Omental fat pad (tissue), 4 donors: ENCODE data around the gene MAGI2. TPM values are rescaled to one million over a fixed set of nuclear protein-coding genes. Genes with fewer than 3 reads are reported as not detected.
"Not testable (repeated sequence)": the region's sequence is repeated elsewhere in the genome, so short reads cannot be mapped to it uniquely, and the experiment has no call there.

Experiments
- ATAC-seq: fragments of 150-250 bp; one replicate; pipeline ENCODE4 v1.9.1; 2016; ENCODE audit warnings: mild to moderate bottlenecking, moderate library complexity; ENCODE audit not compliant: low FRiP score
- DNase-seq: peaks from one replicate; pipeline ENCODE4 v3.0.0-alpha.2; 2019; ENCODE audit warnings: low spot score
- CTCF ChIP-seq, 3 donors: fragments of 450-650 bp; IDR thresholded peaks; one replicate each; pipeline ENCODE4 v1.5.1; 2016 to 2017; ENCODE audit warnings: antibody characterized with exemption in 3 of 3, mild to moderate bottlenecking in 3 of 3, moderate library complexity in 2 of 3
- total RNA-seq, 4 donors: library from RNA; depleted of rRNA; stranded (reverse); fragments of >200 nt; gene quantifications; one replicate each; pipeline ENCODE4 v1.1.0, GENCODE V29; 2016

MAGI2 gene
- total RNA-seq, 4 donors from 2014 or later = 9.3 to 20.6 (median 13.2) TPM

GRCh38 chr7:79452495-79453265 is 787 bp downstream of the MAGI2 start:
- peak; percentile 46 for ATAC-seq
- DNase-seq = no peak
- TF ChIP-seq CTCF (IDR thresholded peaks at IDR 0.05) = no peak

- DNase-seq = peak; percentile 89
- TF ChIP-seq CTCF (IDR thresholded peaks at IDR 0.05) = no peak
- peak; percentile 88 for ATAC-seq
These were observed 1.4 kb downstream of the MAGI2 start for GRCh38 chr7:79452032-79452494.

GRCh38 chr7:79451580-79451979 is 1.9 kb downstream of the MAGI2 start:
- ATAC-seq = no peak
- no peak for DNase-seq
- TF ChIP-seq CTCF (IDR thresholded peaks at IDR 0.05) = no peak

- not testable (repeated sequence) for ATAC-seq, DNase-seq
These were observed 10.7 kb downstream of the MAGI2 start for GRCh38 chr7:79442766-79443165.

GRCh38 chr7:79436378-79436777 is 17.1 kb downstream of the MAGI2 start:
- TF ChIP-seq CTCF (IDR thresholded peaks at IDR 0.05) = no peak
- ATAC-seq (no peak), DNase-seq (no peak)

- no peak for TF ChIP-seq CTCF (IDR thresholded peaks at IDR 0.05)
- no peak for ATAC-seq
- DNase-seq = no peak
These were observed 18.6 kb downstream of the MAGI2 start for GRCh38 chr7:79434867-79435266.

GRCh38 chr7:79434098-79434497 is 19.4 kb downstream of the MAGI2 start:
- no peak for ATAC-seq

More at GRCh38 chr7:79434098-79434497, 19.4 kb downstream of the MAGI2 start:
- no peak for TF ChIP-seq CTCF (IDR thresholded peaks at IDR 0.05)
- no peak for DNase-seq
